ENCODE measurements around the gene LRFN3. TPM values are rescaled to one million over a fixed set of nuclear protein-coding genes. Genes with fewer than 3 reads are reported as not detected.
A peak's percentile ranks its signal among the peaks of the same experiment; 100 is the strongest.
"Not testable (repeated sequence)": the region's sequence is repeated elsewhere in the genome, so short reads cannot be mapped to it uniquely, and the experiment has no call there.

The LRFN3 gene
- 18.4 to 23.3 TPM (median 21.0 TPM) in 3 replicates for total RNA-seq
- long read RNA-seq, transcript LRFN3-201 (3 exons, 2,513 nt): major isoform, 20 of 27 reads
- long read RNA-seq, partial matches to known transcripts: 7 of 27 reads
- long read RNA-seq, other reads (novel, unspliced or antisense): 0 of 27 reads

GRCh38 chr19:35935911-35936737, at the start of gene LRFN3:
Gene LRFN3, plus strand, starts transcription at chr19:35936374. Its CDS starts 3,052 bp downstream, at chr19:35939426.
- no peak for TF ChIP-seq CTCF (IDR thresholded peaks at IDR 0.05)
- no peak for DNase-seq (ENCODE audit: low spot score)
- Mint-ChIP-seq H3K27me3 (ENCODE audit: low read depth) (no peaks in the 10 kb centered on the region), H3K4me1 (ENCODE audit: low read depth) (peaks cover 41% of the 10 kb centered on the region), H3K9me3 (ENCODE audit: low read depth) (no peaks in the 10 kb centered on the region), H3K4me3 (ENCODE audit: unreplicated experiment) (peak within 1 kb of the TSS; percentile 86), H3K36me3 (ENCODE audit: low read depth) (peaks cover 3% of the 10 kb centered on the region), H3K27ac (ENCODE audit: unreplicated experiment) (peak within 1 kb of the TSS; percentile 52)

GRCh38 chr19:35887197-35887596, 49.0 kb upstream of the LRFN3 start:
- H3K4me1 Mint-ChIP-seq (ENCODE audit: low read depth): no peaks in the 10 kb centered on the region
- DNase-seq (ENCODE audit: low spot score): no peak
- H3K27me3 Mint-ChIP-seq (ENCODE audit: low read depth): no peaks in the 10 kb centered on the region
- no peak overlapping the region for H3K27ac Mint-ChIP-seq (ENCODE audit: unreplicated experiment)
- peaks cover 23% of the 10 kb centered on the region for H3K36me3 Mint-ChIP-seq (ENCODE audit: low read depth)
- H3K4me3 Mint-ChIP-seq (ENCODE audit: unreplicated experiment): no peak overlapping the region
- TF ChIP-seq CTCF (IDR thresholded peaks at IDR 0.05): no peak
- no peaks in the 10 kb centered on the region for H3K9me3 Mint-ChIP-seq (ENCODE audit: low read depth)

GRCh38 chr19:35888398-35888797, 47.8 kb upstream of the LRFN3 start:
- no peaks in the 10 kb centered on the region for H3K4me1 Mint-ChIP-seq (ENCODE audit: low read depth)

DNA sequence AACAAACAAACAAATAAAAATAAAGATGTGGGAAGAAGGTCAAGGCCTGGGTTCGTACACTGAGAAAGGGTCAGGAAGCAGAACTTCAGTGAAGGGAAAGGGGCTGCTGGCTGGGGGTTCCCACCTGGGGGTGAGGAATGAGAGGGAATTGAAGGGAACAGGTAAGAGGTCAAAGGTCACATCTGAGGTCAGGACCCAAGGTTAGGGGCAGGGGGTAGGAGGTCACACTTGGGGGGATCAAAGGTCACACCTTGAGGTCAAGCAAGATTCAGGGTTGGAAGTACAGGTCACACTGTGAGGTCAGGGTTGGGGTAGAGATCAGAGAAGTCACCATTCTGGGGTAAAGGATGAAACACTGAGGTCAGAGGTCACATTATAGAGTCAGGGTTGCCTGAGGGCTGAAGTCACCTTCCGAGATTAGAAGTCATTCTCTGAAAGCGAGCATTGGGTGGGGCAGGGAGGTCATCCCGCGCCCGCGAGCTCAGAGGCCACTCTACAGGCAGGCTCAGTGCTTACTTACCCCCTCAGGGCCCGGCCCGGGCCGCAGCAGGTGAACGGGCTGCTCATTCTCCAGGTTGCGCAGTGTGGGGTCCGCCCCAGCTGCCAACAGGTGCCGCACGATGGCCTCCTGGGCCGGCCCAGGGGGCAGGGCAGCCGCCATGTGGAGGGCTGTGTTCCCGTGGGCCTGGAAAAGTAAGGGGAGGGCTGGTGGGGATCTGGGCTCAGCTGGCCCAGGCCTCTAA, 46.6 kb upstream of the LRFN3 start:
- H3K27ac Mint-ChIP-seq (ENCODE audit: unreplicated experiment): no peak overlapping the region
- DNase-seq (ENCODE audit: low spot score): no peak
- no peak for TF ChIP-seq CTCF (IDR thresholded peaks at IDR 0.05)
- no peaks in the 10 kb centered on the region for H3K27me3 Mint-ChIP-seq (ENCODE audit: low read depth)
- H3K36me3 Mint-ChIP-seq (ENCODE audit: low read depth): peaks cover 25% of the 10 kb centered on the region
- no peaks in the 10 kb centered on the region for H3K9me3 Mint-ChIP-seq (ENCODE audit: low read depth)
- H3K4me3 Mint-ChIP-seq (ENCODE audit: unreplicated experiment): no peak overlapping the region
- H3K4me1 Mint-ChIP-seq (ENCODE audit: low read depth): no peaks in the 10 kb centered on the region

More at GRCh38 chr19:35888398-35888797, 47.8 kb upstream of the LRFN3 start:
- Mint-ChIP-seq H3K9me3 (ENCODE audit: low read depth) (no peaks in the 10 kb centered on the region), H3K27me3 (ENCODE audit: low read depth) (no peaks in the 10 kb centered on the region), H3K27ac (ENCODE audit: unreplicated experiment) (no peak overlapping the region), H3K4me3 (ENCODE audit: unreplicated experiment) (no peak overlapping the region), H3K36me3 (ENCODE audit: low read depth) (peaks cover 25% of the 10 kb centered on the region)
- TF ChIP-seq CTCF (IDR thresholded peaks at IDR 0.05): no peak
- DNase-seq (ENCODE audit: low spot score): no peak

GRCh38 chr19:35890113-35890650, 46.0 kb upstream of the LRFN3 start:
- Mint-ChIP-seq H3K27ac (ENCODE audit: unreplicated experiment) (no peak overlapping the region), H3K27me3 (ENCODE audit: low read depth) (no peaks in the 10 kb centered on the region), H3K36me3 (ENCODE audit: low read depth) (peaks cover 25% of the 10 kb centered on the region), H3K4me3 (ENCODE audit: unreplicated experiment) (no peak overlapping the region), H3K9me3 (ENCODE audit: low read depth) (no peaks in the 10 kb centered on the region), H3K4me1 (ENCODE audit: low read depth) (no peaks in the 10 kb centered on the region)
- no peak for DNase-seq (ENCODE audit: low spot score)
- TF ChIP-seq CTCF (IDR thresholded peaks at IDR 0.05): no peak

DNA sequence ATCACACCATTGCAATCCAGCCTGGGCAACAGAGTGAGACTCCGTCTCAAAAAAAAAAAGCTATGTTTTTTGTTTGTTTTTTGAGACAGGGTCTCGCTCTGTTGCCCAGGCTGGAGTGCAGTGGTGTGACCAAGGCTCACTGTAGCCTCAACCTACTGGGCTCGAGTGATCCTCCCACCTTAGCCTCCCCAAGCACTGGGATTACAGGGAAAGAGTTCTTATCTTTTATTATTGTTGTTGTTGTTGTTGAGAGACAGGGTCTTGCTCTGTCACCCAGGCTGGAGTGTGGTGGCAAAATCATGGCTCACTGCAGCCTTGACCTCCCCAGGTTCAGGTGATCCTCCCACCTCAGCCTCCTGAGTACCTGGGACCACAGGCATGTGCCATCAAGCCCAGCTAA, 44.4 kb upstream of the LRFN3 start:
- not testable (repeated sequence) for H3K27ac Mint-ChIP-seq (ENCODE audit: unreplicated experiment); H3K4me1 Mint-ChIP-seq (ENCODE audit: low read depth); H3K4me3 Mint-ChIP-seq (ENCODE audit: unreplicated experiment); H3K9me3 Mint-ChIP-seq (ENCODE audit: low read depth); DNase-seq (ENCODE audit: low spot score); H3K27me3 Mint-ChIP-seq (ENCODE audit: low read depth)
- peaks cover 26% of the 10 kb centered on the region for H3K36me3 Mint-ChIP-seq (ENCODE audit: low read depth)
